ENCODE data around the gene RFX4.

The RFX4 gene

GRCh38 chr12:106782619-106783018 lies 199.8 kb downstream of the RFX4 start:
- H3K9ac ChIP-seq (ENCODE audit: low read length): no peak overlapping the region
- no peaks in the 10 kb centered on the region for H3K9me3 ChIP-seq (ENCODE audit: control insufficient read depth, insufficient read depth, low read depth, low read length)
- H3K27ac ChIP-seq (ENCODE audit: low read depth, low read length): no peak overlapping the region
- H3K4me3 ChIP-seq (ENCODE audit: low read depth, low read length): no peak overlapping the region
- peaks cover 31% of the 10 kb centered on the region for H3K36me3 ChIP-seq (ENCODE audit: control insufficient read depth, insufficient read depth, low read length)
- H3K4me1 ChIP-seq (ENCODE audit: control insufficient read depth, insufficient read depth, low read length): peaks cover 32% of the 10 kb centered on the region
- no peaks in the 10 kb centered on the region for H3K27me3 ChIP-seq (ENCODE audit: control insufficient read depth, insufficient read depth, low read length)

- no peak overlapping the region for H3K27ac ChIP-seq (ENCODE audit: low read depth, low read length)
These were observed 200.7 kb downstream of the RFX4 start for GRCh38 chr12:106783515-106783914.

GRCh38 chr12:106790020-106790419 lies 207.2 kb downstream of the RFX4 start:
- H3K27ac ChIP-seq (ENCODE audit: low read depth, low read length): no peak overlapping the region
- no peak overlapping the region for H3K4me3 ChIP-seq (ENCODE audit: low read depth, low read length)
- H3K4me1 ChIP-seq (ENCODE audit: control insufficient read depth, insufficient read depth, low read length): no peaks in the 10 kb centered on the region
- H3K9ac ChIP-seq (ENCODE audit: low read length): no peak overlapping the region
- no peaks in the 10 kb centered on the region for H3K27me3 ChIP-seq (ENCODE audit: control insufficient read depth, insufficient read depth, low read length)
- peaks cover 54% of the 10 kb centered on the region for H3K36me3 ChIP-seq (ENCODE audit: control insufficient read depth, insufficient read depth, low read length)
- no peaks in the 10 kb centered on the region for H3K9me3 ChIP-seq (ENCODE audit: control insufficient read depth, insufficient read depth, low read depth, low read length)

More at GRCh38 chr12:106783515-106783914, 200.7 kb downstream of the RFX4 start:
- H3K36me3 ChIP-seq (ENCODE audit: control insufficient read depth, insufficient read depth, low read length): peaks cover 34% of the 10 kb centered on the region
- no peaks in the 10 kb centered on the region for H3K27me3 ChIP-seq (ENCODE audit: control insufficient read depth, insufficient read depth, low read length)
- no peaks in the 10 kb centered on the region for H3K9me3 ChIP-seq (ENCODE audit: control insufficient read depth, insufficient read depth, low read depth, low read length)
- H3K4me1 ChIP-seq (ENCODE audit: control insufficient read depth, insufficient read depth, low read length): peaks cover 30% of the 10 kb centered on the region
- H3K9ac ChIP-seq (ENCODE audit: low read length): no peak overlapping the region
- H3K4me3 ChIP-seq (ENCODE audit: low read depth, low read length): no peak overlapping the region

GRCh38 chr12:106791531-106791930 lies 208.7 kb downstream of the RFX4 start:
- Histone ChIP-seq H3K27ac (ENCODE audit: low read depth, low read length) (no peak overlapping the region), H3K27me3 (ENCODE audit: control insufficient read depth, insufficient read depth, low read length) (no peaks in the 10 kb centered on the region), H3K4me3 (ENCODE audit: low read depth, low read length) (no peak overlapping the region), H3K9me3 (ENCODE audit: control insufficient read depth, insufficient read depth, low read depth, low read length) (no peaks in the 10 kb centered on the region), H3K9ac (ENCODE audit: low read length) (no peak overlapping the region), H3K36me3 (ENCODE audit: control insufficient read depth, insufficient read depth, low read length) (peaks cover 45% of the 10 kb centered on the region), H3K4me1 (ENCODE audit: control insufficient read depth, insufficient read depth, low read length) (no peaks in the 10 kb centered on the region)

- Histone ChIP-seq H3K9ac (ENCODE audit: low read length) (no peak overlapping the region), H3K4me1 (ENCODE audit: control insufficient read depth, insufficient read depth, low read length) (no peaks in the 10 kb centered on the region), H3K27me3 (ENCODE audit: control insufficient read depth, insufficient read depth, low read length) (no peaks in the 10 kb centered on the region), H3K27ac (ENCODE audit: low read depth, low read length) (no peak overlapping the region), H3K36me3 (ENCODE audit: control insufficient read depth, insufficient read depth, low read length) (peaks cover 31% of the 10 kb centered on the region), H3K9me3 (ENCODE audit: control insufficient read depth, insufficient read depth, low read depth, low read length) (no peaks in the 10 kb centered on the region), H3K4me3 (ENCODE audit: low read depth, low read length) (no peak overlapping the region)
These were observed 211.6 kb downstream of the RFX4 start for GRCh38 chr12:106794369-106794768.

- H3K9me3 ChIP-seq (ENCODE audit: control insufficient read depth, insufficient read depth, low read depth, low read length): no peaks in the 10 kb centered on the region
- H3K4me1 ChIP-seq (ENCODE audit: control insufficient read depth, insufficient read depth, low read length): no peaks in the 10 kb centered on the region
- no peaks in the 10 kb centered on the region for H3K27me3 ChIP-seq (ENCODE audit: control insufficient read depth, insufficient read depth, low read length)
- no peak overlapping the region for H3K4me3 ChIP-seq (ENCODE audit: low read depth, low read length)
- no peak overlapping the region for H3K9ac ChIP-seq (ENCODE audit: low read length)
- no peak overlapping the region for H3K27ac ChIP-seq (ENCODE audit: low read depth, low read length)
- peaks cover 15% of the 10 kb centered on the region for H3K36me3 ChIP-seq (ENCODE audit: control insufficient read depth, insufficient read depth, low read length)
These were observed 218.4 kb downstream of the RFX4 start for GRCh38 chr12:106801167-106801708.

GRCh38 chr12:106801830-106802533 lies 219.2 kb downstream of the RFX4 start:
- Histone ChIP-seq H3K4me1 (ENCODE audit: control insufficient read depth, insufficient read depth, low read length) (no peaks in the 10 kb centered on the region), H3K9me3 (ENCODE audit: control insufficient read depth, insufficient read depth, low read depth, low read length) (no peaks in the 10 kb centered on the region), H3K36me3 (ENCODE audit: control insufficient read depth, insufficient read depth, low read length) (peaks cover 16% of the 10 kb centered on the region), H3K27me3 (ENCODE audit: control insufficient read depth, insufficient read depth, low read length) (no peaks in the 10 kb centered on the region), H3K27ac (ENCODE audit: low read depth, low read length) (no peak overlapping the region), H3K4me3 (ENCODE audit: low read depth, low read length) (no peak overlapping the region), H3K9ac (ENCODE audit: low read length) (no peak overlapping the region)

- Histone ChIP-seq H3K4me1 (ENCODE audit: control insufficient read depth, insufficient read depth, low read length) (no peaks in the 10 kb centered on the region), H3K9me3 (ENCODE audit: control insufficient read depth, insufficient read depth, low read depth, low read length) (no peaks in the 10 kb centered on the region), H3K4me3 (ENCODE audit: low read depth, low read length) (no peak overlapping the region), H3K27ac (ENCODE audit: low read depth, low read length) (no peak overlapping the region), H3K36me3 (ENCODE audit: control insufficient read depth, insufficient read depth, low read length) (peaks cover 21% of the 10 kb centered on the region), H3K9ac (ENCODE audit: low read length) (no peak overlapping the region), H3K27me3 (ENCODE audit: control insufficient read depth, insufficient read depth, low read length) (no peaks in the 10 kb centered on the region)
These were observed 221.9 kb downstream of the RFX4 start for GRCh38 chr12:106804668-106805067.

Measured in HUES6 (cell line).